GM23338 (cell line): ENCODE data around the gene DSG4. TPM values are rescaled to one million over a fixed set of nuclear protein-coding genes. Genes with fewer than 3 reads are reported as not detected.

Experiments
- ATAC-seq: fragments of 200-7000 bp; cut with Tn5 transposase; 3 replicates; pipeline ENCODE4 v1.9.1; 2020
- DNase-seq: peaks from one replicate; pipeline ENCODE4 v3.0.0-alpha.2; 2015; ENCODE audit warnings: low spot score
- H2AFZ ChIP-seq: fragments of 200-600 bp; sonication (generic); 2 replicates; pipeline ENCODE4 v1.8.0; 2016; ENCODE audit warnings: antibody characterized with exemption, mild to moderate bottlenecking, moderate library complexity
- H3F3A ChIP-seq: fragments of 200-600 bp; sonication (generic); replicated peaks from 2 replicates; pipeline ENCODE4 v1.8.0; 2017; ENCODE audit warnings: antibody characterized with exemption, mixed run types, low read depth
- H3K27ac ChIP-seq: fragments of 200-600 bp; sonication (generic); 2 replicates; pipeline ENCODE4 v1.6.1; 2016; ENCODE audit warnings: low read depth
- H3K27me3 ChIP-seq: fragments of 200-600 bp; sonication (generic); 2 replicates; pipeline ENCODE4 v1.8.0; 2016; ENCODE audit warnings: mild to moderate bottlenecking, mixed run types, moderate library complexity; ENCODE audit not compliant: insufficient read depth
- H3K36me3 ChIP-seq: fragments of 200-600 bp; sonication (generic); 2 replicates; pipeline ENCODE4 v1.8.0; 2016; ENCODE audit warnings: mild to moderate bottlenecking; ENCODE audit not compliant: insufficient read depth
- H3K4me1 ChIP-seq: fragments of 200-600 bp; sonication (generic); 2 replicates; pipeline ENCODE4 v1.8.0; 2016; ENCODE audit warnings: mild to moderate bottlenecking, moderate library complexity; ENCODE audit not compliant: insufficient read depth
- H3K4me2 ChIP-seq: fragments of 200-600 bp; sonication (generic); 2 replicates; pipeline ENCODE4 v1.7.1; 2017; ENCODE audit warnings: mixed run types
- H3K4me3 ChIP-seq: fragments of 200-600 bp; sonication (generic); 2 replicates; pipeline ENCODE4 v1.6.1; 2016; ENCODE audit warnings: mixed run types
- H3K79me2 ChIP-seq: fragments of 200-600 bp; sonication (generic); replicated peaks from 2 replicates; pipeline ENCODE4 v1.8.0; 2017; ENCODE audit warnings: mild to moderate bottlenecking; ENCODE audit not compliant: insufficient read depth
- H3K9me2 ChIP-seq: fragments of 200-600 bp; sonication (generic); 2 replicates; pipeline ENCODE4 v1.8.0; 2017; ENCODE audit not compliant: insufficient read depth
- H4K20me1 ChIP-seq: fragments of 200-600 bp; sonication (generic); replicated peaks from 2 replicates; pipeline ENCODE4 v1.8.0; 2017; ENCODE audit warnings: mild to moderate bottlenecking; ENCODE audit not compliant: insufficient read depth
- H3K27ac Mint-ChIP-seq: 2 replicates; pipeline ENCODE4 v1.8.0; 2020; ENCODE audit warnings: inconsistent platforms, mild to moderate bottlenecking, moderate library complexity, mixed read lengths
- H3K27me3 Mint-ChIP-seq: 3 replicates; pipeline ENCODE4 v1.8.0; 2022; ENCODE audit warnings: low read depth, mild to moderate bottlenecking, moderate library complexity, mixed read lengths, inconsistent platforms; ENCODE audit not compliant: insufficient read depth, poor library complexity
- H3K36me3 Mint-ChIP-seq: 3 replicates; pipeline ENCODE4 v1.8.0; 2021; ENCODE audit warnings: low read depth, mild to moderate bottlenecking, inconsistent platforms, moderate library complexity, mixed read lengths
- H3K4me1 Mint-ChIP-seq: 3 replicates; pipeline ENCODE4 v1.8.0; 2020; ENCODE audit warnings: mild to moderate bottlenecking, inconsistent platforms, mixed read lengths
- H3K4me3 Mint-ChIP-seq: 3 replicates; pipeline ENCODE4 v1.8.0; 2021; ENCODE audit warnings: moderate library complexity, mild to moderate bottlenecking, inconsistent platforms, mixed read lengths
- H3K9me3 Mint-ChIP-seq: 3 replicates; pipeline ENCODE4 v1.8.0; 2020; ENCODE audit warnings: moderate library complexity, mild to moderate bottlenecking, inconsistent platforms, mixed read lengths
- CREB1 ChIP-seq: fragments of 250-450 bp; sonication (Bioruptor Pico); IDR thresholded peaks from 2 replicates; pipeline ENCODE4 v1.5.0; 2020; ENCODE audit warnings: low read depth, mild to moderate bottlenecking, moderate library complexity
- CTCF ChIP-seq, 2 experiments: fragments of 200-600 bp in 1 of 2; sonication (generic) in 1 of 2; conservative IDR thresholded peaks; 2 replicates each; pipeline versions ENCODE4 v1.5.1 to v1.6.1; 2016 to 2017; ENCODE audit warnings: antibody characterized with exemption in 2 of 2, low read depth in 2 of 2, mild to moderate bottlenecking in 2 of 2, moderate library complexity in 1 of 2
- ETS1 ChIP-seq: IDR thresholded peaks from 2 replicates; pipeline ENCODE4 v1.6.1; 2016; ENCODE audit warnings: antibody characterized with exemption
- EZH2 ChIP-seq: fragments of 200-600 bp; sonication (generic); IDR thresholded peaks from one replicate; pipeline ENCODE4 v1.8.0; 2017; ENCODE audit warnings: antibody characterized with exemption, mild to moderate bottlenecking, low read depth; ENCODE audit not compliant: unreplicated experiment
- EZH2phosphoT487 ChIP-seq: fragments of 200-600 bp; sonication (generic); IDR thresholded peaks from one replicate; pipeline ENCODE4 v1.8.1; 2018; ENCODE audit warnings: antibody characterized with exemption; ENCODE audit not compliant: unreplicated experiment
- JUNB ChIP-seq: IDR thresholded peaks from one replicate; pipeline ENCODE4 v1.6.1; 2016; ENCODE audit warnings: antibody characterized with exemption; ENCODE audit not compliant: unreplicated experiment
- NANOG ChIP-seq: IDR thresholded peaks from 2 replicates; pipeline ENCODE4 v1.6.1; 2016; ENCODE audit warnings: antibody characterized with exemption, borderline replicate concordance
- POLR2AphosphoS5 ChIP-seq: IDR thresholded peaks from 2 replicates; pipeline ENCODE4 v1.6.1; 2016; ENCODE audit warnings: antibody characterized with exemption, low read depth
- REST ChIP-seq: IDR thresholded peaks from one replicate; pipeline ENCODE4 v1.6.1; 2018; ENCODE audit warnings: antibody characterized with exemption; ENCODE audit not compliant: unreplicated experiment
- STAT1 ChIP-seq: IDR thresholded peaks from one replicate; pipeline ENCODE4 v1.6.1; 2016; ENCODE audit warnings: antibody characterized with exemption; ENCODE audit not compliant: unreplicated experiment
- ZNF114 ChIP-seq: fragments of 250-450 bp; sonication (Bioruptor Pico); IDR thresholded peaks from 2 replicates; pipeline ENCODE4 v1.5.0; 2020; ENCODE audit warnings: mild to moderate bottlenecking, moderate library complexity
- ZNF331 ChIP-seq: fragments of 250-450 bp; sonication (Bioruptor Pico); IDR thresholded peaks from 2 replicates; pipeline ENCODE4 v1.5.0; 2020; ENCODE audit warnings: low read depth, mild to moderate bottlenecking, moderate library complexity
- ZNF462 ChIP-seq: fragments of 250-450 bp; sonication (Bioruptor Pico); IDR thresholded peaks from 2 replicates; pipeline ENCODE4 v1.5.0; 2020; ENCODE audit warnings: mild to moderate bottlenecking, moderate library complexity
- polyA plus RNA-seq: library from polyadenylated mRNA; unstranded; fragments of >200 nt; fragmentation: Nextera tagmentation; extraction: Ambion mirVana; gene quantifications from 2 replicates; pipeline ENCODE4 v1.2.1, GENCODE V29; 2016
- total RNA-seq: library from RNA; depleted of rRNA; stranded (reverse); fragments of >200 nt; shearing (Covaris generic); gene quantifications from 2 replicates; pipeline ENCODE4 v1.2.3, GENCODE V29; 2014

Gene DSG4
- total and polyA plus RNA-seq, 2 experiments from 2014 or later = not detected

GRCh38 chr18:31396796-31397612, 20.4 kb downstream of the DSG4 start:
- Mint-ChIP-seq H3K27ac (peak overlapping the region; percentile 51; the same call in 1 of the 2 replicates), H3K36me3 (no peaks in the 10 kb centered on the region), H3K4me3 (no peak overlapping the region), H3K9me3 (no peaks in the 10 kb centered on the region), H3K27me3 (no peaks in the 10 kb centered on the region), H3K4me1 (peaks cover 2% of the 10 kb centered on the region; the same call in 2 of the 3 replicates)
- no peak overlapping the region for H3K4me3 ChIP-seq
- no peak overlapping the region for H3K4me2 ChIP-seq
- H4K20me1 ChIP-seq = no peaks in the 10 kb centered on the region
- peak overlapping the region; percentile 19; the same call in 1 of the 2 replicates for H2AFZ ChIP-seq
- H3K27ac ChIP-seq = 0 out of 2 replicates have a peak overlapping the region, but pooled peaks have one; percentile 14
- TF ChIP-seq REST (no peak), NANOG (no peak), CTCF (conservative IDR thresholded peaks at IDR 0.05; ENCODE audit: low read depth in 2 of 2) (no peak; a peak in 1 of 4 replicates), CREB1 (CRISPR knock-in tag) (no peak), ZNF114 (no peak), ZNF462 (no peak), EZH2 (no peak), JUNB (no peak), EZH2phosphoT487 (no peak), POLR2AphosphoS5 (no peak), ZNF331 (CRISPR knock-in tag) (no peak), STAT1 (no peak), ETS1 (no peak)
- no peaks in the 10 kb centered on the region for H3K27me3 ChIP-seq
- DNase-seq = no peak
- no peaks in the 10 kb centered on the region for H3K36me3 ChIP-seq
- H3F3A ChIP-seq = no peaks in the 10 kb centered on the region
- no peaks in the 10 kb centered on the region for H3K79me2 ChIP-seq
- no peaks in the 10 kb centered on the region for H3K4me1 ChIP-seq
- ATAC-seq = no peak; the same call in 2 of the 3 replicates
- no peaks in the 10 kb centered on the region for H3K9me2 ChIP-seq
